Suprapubic skin (tissue), 3 donors: ENCODE results near the gene ZNF276.

Source experiments
- CTCF ChIP-seq, 2 donors: fragments of 200-600 bp in 1 of 2; fragments of 450-650 bp in 1 of 2; sonication (generic) in 1 of 2; IDR thresholded peaks; one replicate each; pipeline ENCODE4 v1.5.1; 2016 to 2019; ENCODE audit warnings: antibody characterized with exemption in 2 of 2, mild to moderate bottlenecking in 1 of 2, moderate library complexity in 1 of 2
- POLR2A ChIP-seq, 2 donors: fragments of 450-650 bp; IDR thresholded peaks; one replicate each; pipeline ENCODE4 v1.6.1; 2017; ENCODE audit warnings: antibody characterized with exemption in 2 of 2, mild to moderate bottlenecking in 2 of 2, moderate library complexity in 2 of 2

DNA sequence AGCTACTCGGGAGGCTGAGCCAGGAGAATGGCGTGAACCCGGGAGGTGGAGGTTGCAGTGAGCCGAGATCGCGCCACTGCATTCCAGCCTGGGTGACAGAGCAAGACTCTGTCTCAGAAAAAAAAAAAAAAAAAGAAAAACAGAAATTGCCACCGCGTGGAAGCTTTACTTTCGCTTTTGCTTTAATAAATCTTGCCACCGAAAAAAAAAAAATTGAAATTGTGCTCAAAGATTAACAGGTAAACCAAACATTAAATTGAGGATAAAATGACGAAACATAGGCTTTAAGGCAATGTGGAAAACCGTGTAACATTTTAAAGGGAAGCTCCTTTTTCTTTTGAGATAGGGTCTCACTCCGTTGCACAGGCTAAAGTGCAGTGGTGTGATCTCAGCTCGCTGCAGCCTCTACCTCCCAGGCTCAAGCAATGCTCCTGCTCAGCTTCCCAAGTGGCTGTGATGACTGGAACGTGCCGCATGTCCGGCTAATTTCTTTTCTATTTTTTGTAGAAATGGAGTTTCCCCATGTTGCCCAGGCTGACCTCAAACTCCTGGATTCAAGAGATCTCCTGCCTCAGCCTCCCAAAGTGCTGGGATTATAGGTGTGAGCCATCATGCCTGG, 40.1 kb downstream of the ZNF276 start:
- TF ChIP-seq POLR2A (IDR thresholded peaks at IDR 0.05): no peak
- no peak for TF ChIP-seq CTCF (IDR thresholded peaks at IDR 0.05)
